H1 (cell line): ENCODE measurements around the gene NELFB. TPM values are rescaled to one million over a fixed set of nuclear protein-coding genes. Genes with fewer than 3 reads are reported as not detected.
A peak's percentile ranks its signal among the peaks of the same experiment; 100 is the strongest.

Source experiments
- CBX8 ChIP-seq: fragments of 300-800, 300-1000 bp; sonication (generic); IDR thresholded peaks from 2 replicates; pipeline ENCODE4 v1.7.1; 2016; ENCODE audit warnings: low read depth, low read length, borderline replicate concordance
- CHD2 ChIP-seq: IDR thresholded peaks from 2 replicates; pipeline ENCODE4 v1.6.1; 2012; ENCODE audit warnings: low read length, improper control_type of control experiment
- CHD7 ChIP-seq: fragments of 300-600 bp; sonication (generic); IDR thresholded peaks from 2 replicates; pipeline ENCODE4 v1.7.1; 2012; ENCODE audit warnings: low read length, moderate library complexity, mild to moderate bottlenecking, inconsistent platforms; ENCODE audit not compliant: insufficient replicate concordance
- FOSL1 ChIP-seq: IDR thresholded peaks from 2 replicates; pipeline ENCODE4 v1.6.1; 2011; ENCODE audit warnings: mild to moderate bottlenecking, low read depth, low read length, moderate library complexity; ENCODE audit not compliant: insufficient read depth
- KDM4A ChIP-seq: IDR thresholded peaks from one replicate; pipeline ENCODE4 v1.7.1; 2012; ENCODE audit warnings: low read depth, mild to moderate bottlenecking, moderate library complexity, low read length, inconsistent platforms; ENCODE audit not compliant: severe bottlenecking
- PHF8 ChIP-seq: fragments of 200-600 bp; sonication (generic); conservative IDR thresholded peaks from 2 replicates; pipeline ENCODE4 v1.7.1; 2012; ENCODE audit warnings: low read depth, mild to moderate bottlenecking, inconsistent platforms, low read length, moderate library complexity
- POLR2AphosphoS5 ChIP-seq: IDR thresholded peaks from 2 replicates; pipeline ENCODE4 v1.6.1; 2011; ENCODE audit warnings: low read depth, low read length
- SIN3A ChIP-seq, 2 experiments: IDR thresholded peaks in 1 of 2; conservative IDR thresholded peaks in 1 of 2; 2 replicates each; pipeline ENCODE4 v1.6.1; 2011 to 2012; ENCODE audit warnings: low read length in 2 of 2, improper control_type of control experiment in 1 of 2, low read depth in 1 of 2, mild to moderate bottlenecking in 1 of 2
- SP1 ChIP-seq: IDR thresholded peaks from 2 replicates; pipeline ENCODE4 v1.6.1; 2011; ENCODE audit warnings: low read depth, low read length
- YY1 ChIP-seq: IDR thresholded peaks from 2 replicates; pipeline ENCODE4 v1.6.1; 2011; ENCODE audit warnings: low read depth, mild to moderate bottlenecking, low read length
- polyA plus RNA-seq, 7 experiments: library from polyadenylated mRNA; depleted of rRNA in 3 of 7; stranded (reverse) in 5 of 7; unstranded in 2 of 7; fragments of >200 nt in 5 of 7; fragments of 200-250 nt in 2 of 7; gene quantifications; 1 replicate in 5 of 7; 2 replicates in 1 of 7; 4 replicates in 1 of 7; pipeline versions ENCODE4 v1.2.1 to v1.2.3, GENCODE V29; 2011 to 2013; ENCODE audit warnings: missing spikeins in 2 of 7, mixed read lengths in 2 of 7
- total RNA-seq: library from RNA; stranded (reverse); fragmentation: NEBNext Ultra II Directional; extraction: Animal tissue kit (Norgen Biotek cat#: 25700); gene quantifications from 2 replicates; pipeline ENCODE4 v1.2.1, GENCODE V29; 2021

The NELFB gene
- total and polyA plus RNA-seq, 2 of the 8 experiments (the other 6 are each of a cell fraction or from before 2014, with no cell fraction given): 57.6 to 78.0 TPM

DNA sequence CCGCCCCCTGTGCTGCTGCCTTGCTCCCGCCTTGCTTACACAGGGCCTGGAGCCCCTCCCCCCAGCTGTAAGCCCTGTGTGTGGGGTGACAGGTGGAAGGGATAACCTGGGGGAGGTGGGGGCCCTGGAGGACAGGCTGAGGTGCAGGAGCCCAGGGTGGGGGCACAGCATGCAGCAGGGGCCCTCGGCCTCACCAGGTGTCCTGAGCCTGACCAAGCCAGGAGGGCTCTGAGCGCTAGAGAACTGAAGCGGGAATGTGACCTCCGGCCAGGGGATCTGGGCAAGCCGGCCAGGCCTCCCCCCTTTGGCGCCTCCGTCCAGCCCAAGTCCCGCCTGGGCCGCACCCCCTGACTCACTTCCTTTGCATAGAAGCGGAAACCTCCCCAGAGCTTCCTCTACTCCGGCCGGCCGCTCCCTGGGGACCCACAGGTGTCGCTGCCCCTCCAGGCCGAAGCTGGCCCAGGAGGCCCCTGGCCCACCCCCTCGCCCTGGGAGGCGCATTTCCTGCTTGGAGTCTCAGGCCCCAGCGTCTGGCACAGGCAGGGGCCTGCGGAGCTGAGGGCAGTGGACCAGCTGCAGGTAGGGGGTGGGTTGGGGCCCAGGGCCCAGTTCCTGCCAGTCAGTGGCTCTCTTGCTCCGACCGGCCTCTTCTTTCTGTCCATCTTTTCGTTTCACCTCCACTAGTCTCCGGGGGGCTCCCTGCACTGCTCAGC, 22.4 kb downstream of the NELFB start, which contains the start of gene TOR4A (continued):
- TF ChIP-seq PHF8: no peak
- TF ChIP-seq CBX8: no peak
- TF ChIP-seq POLR2AphosphoS5: no peak; the same call in 1 of the 2 replicates
- TF ChIP-seq CHD7: no peak
- no peak for TF ChIP-seq YY1
- TF ChIP-seq SIN3A (conservative IDR thresholded peaks at IDR 0.05 in 1 of 2, IDR thresholded peaks at IDR 0.05 in 1 of 2; ENCODE audit: low read depth in 1 of 2, low read length in 2 of 2): 0 out of 4 replicates have a peak, but pooled peaks of 1 of the 2 experiments have one; percentile 43
- no peak for TF ChIP-seq FOSL1
- no peak for TF ChIP-seq KDM4A
- TF ChIP-seq SP1: no peak
- no peak for TF ChIP-seq CHD2
